GM12878 (cell line): Measurements from ENCODE around the gene HID1. TPM values are rescaled to one million over a fixed set of nuclear protein-coding genes. Genes with fewer than 3 reads are reported as not detected.

Experiments
- ATAC-seq: fragments of 200-7000 bp; cut with Tn5 transposase; 3 replicates; pipeline ENCODE4 v1.9.1; 2020; ENCODE audit warnings: mild to moderate bottlenecking, moderate library complexity
- BruUV-seq: library from RNA; stranded (reverse); fragments of 400-500 nt; replicated peaks from 2 replicates; lab custom pipeline; 2021; lab: Mats Ljungman, UMichigan
- CTCF ChIA-PET: fragments of 300-600 bp; sonication (Branson Sonifier 250); formaldehyde crosslinking; extraction: SDS; loops from one replicate; lab custom pipeline; 2021; ENCODE audit warnings: inconsistent platforms; lab: Yijun Ruan, JAX
- POLR2A ChIA-PET: fragments of 350-600 bp; formaldehyde crosslinking; extraction: SDS; loops from one replicate; lab custom pipeline; 2021; ENCODE audit warnings: inconsistent platforms; lab: Charles Lee
- RAD21 ChIA-PET: fragments of 300-600 bp; sonication (Branson Sonifier 250); formaldehyde crosslinking; loops from one replicate; lab custom pipeline; 2023; ENCODE audit warnings: antibody characterized with exemption; ENCODE audit not compliant: unreplicated experiment; lab: Charles Lee
- SMC1A ChIA-PET: fragments of 300-600 bp; sonication (Branson Sonifier 250); formaldehyde crosslinking; loops from one replicate; lab custom pipeline; 2023; ENCODE audit not compliant: unreplicated experiment, uncharacterized antibody; lab: Charles Lee
- DNase-seq: peaks from one replicate; pipeline ENCODE4 v3.0.0-alpha.2; 2011; ENCODE audit warnings: low read depth, low spot score
- FAIRE-seq: peaks from 3 replicates; lab custom pipeline; 2011; peaks lifted over from hg19 to GRCh38; lab: Jason Lieb, UNC
- H2AFZ ChIP-seq: 2 replicates; pipeline ENCODE4 v1.6.0; 2011; ENCODE audit warnings: low read depth, low read length, control low read depth; ENCODE audit not compliant: control insufficient read depth
- H3K27ac ChIP-seq: 2 replicates; pipeline ENCODE4 v1.5.1; 2011; ENCODE audit warnings: control low read depth; ENCODE audit not compliant: control insufficient read depth, insufficient read depth
- H3K27me3 ChIP-seq, 2 experiments: replicated peaks in 1 of 2; 2 replicates each; pipeline versions ENCODE4 v1.6.0 to v1.6.1; 2011; ENCODE audit warnings: low read length in 1 of 2; ENCODE audit not compliant: control insufficient read depth in 2 of 2, insufficient read depth in 2 of 2
- H3K36me3 ChIP-seq, 2 experiments: 2 replicates each; pipeline ENCODE4 v1.5.1; 2011; ENCODE audit warnings: low read length in 1 of 2; ENCODE audit not compliant: control insufficient read depth in 2 of 2, insufficient read depth in 2 of 2
- H3K4me1 ChIP-seq: 2 replicates; pipeline ENCODE4 v1.6.1; 2011; ENCODE audit warnings: mild to moderate bottlenecking, low read length, moderate library complexity, mixed read lengths; ENCODE audit not compliant: control insufficient read depth, insufficient read depth
- H3K4me2 ChIP-seq: 2 replicates; pipeline ENCODE4 v1.6.0; 2011; ENCODE audit warnings: control low read depth; ENCODE audit not compliant: control insufficient read depth, insufficient read depth
- H3K4me3 ChIP-seq: fragments of 200-600 bp; sonication (generic); 2 replicates; pipeline ENCODE4 v1.5.1; 2016
- H3K79me2 ChIP-seq: 2 replicates; pipeline ENCODE4 v1.6.0; 2011; ENCODE audit warnings: low read length; ENCODE audit not compliant: control insufficient read depth, insufficient read depth
- H3K9ac ChIP-seq: 2 replicates; pipeline ENCODE4 v1.8.0; 2011; ENCODE audit warnings: low read length, control low read depth, mixed read lengths; ENCODE audit not compliant: control insufficient read depth, insufficient read depth
- H3K9me3 ChIP-seq: replicated peaks from 3 replicates; pipeline ENCODE4 v1.5.1; 2011; ENCODE audit warnings: mild to moderate bottlenecking, low read length; ENCODE audit not compliant: control insufficient read depth, insufficient read depth
- H4K20me1 ChIP-seq: 2 replicates; pipeline ENCODE4 v1.6.0; 2011; ENCODE audit not compliant: control insufficient read depth, insufficient read depth
- ATF7 ChIP-seq: fragments of 450-650 bp; IDR thresholded peaks from 2 replicates; pipeline ENCODE4 v1.6.1; 2016; ENCODE audit warnings: low read depth, mild to moderate bottlenecking
- BRCA1 ChIP-seq: IDR thresholded peaks from 2 replicates; pipeline ENCODE4 v1.6.1; 2011; ENCODE audit warnings: low read depth, low read length, improper control_type of control experiment
- GATAD2B ChIP-seq: fragments of 450-650 bp; conservative IDR thresholded peaks from 2 replicates; pipeline ENCODE4 v1.6.1; 2017; ENCODE audit warnings: low read depth, mild to moderate bottlenecking, moderate library complexity
- PKNOX1 ChIP-seq: fragments of 450-650 bp; IDR thresholded peaks from 2 replicates; pipeline ENCODE4 v1.6.1; 2016; ENCODE audit warnings: mild to moderate bottlenecking
- RCOR1 ChIP-seq: conservative IDR thresholded peaks from 2 replicates; pipeline ENCODE4 v1.6.1; 2012; ENCODE audit warnings: low read depth, low read length, improper control_type of control experiment
- SMAD1 ChIP-seq: fragments of 450-650 bp; IDR thresholded peaks from 2 replicates; pipeline ENCODE4 v1.6.1; 2018; ENCODE audit warnings: mild to moderate bottlenecking, low read depth; ENCODE audit not compliant: partially characterized antibody
- ZNF217 ChIP-seq: fragments of 450-650 bp; IDR thresholded peaks from 2 replicates; pipeline ENCODE4 v1.6.1; 2017; ENCODE audit warnings: antibody characterized with exemption, mild to moderate bottlenecking
- ZNF24 ChIP-seq: fragments of 450-650 bp; IDR thresholded peaks from 2 replicates; pipeline ENCODE4 v1.6.1; 2017; ENCODE audit warnings: antibody characterized with exemption, mild to moderate bottlenecking
- ZNF592 ChIP-seq: fragments of 450-650 bp; IDR thresholded peaks from 2 replicates; pipeline ENCODE4 v1.6.1; 2017; ENCODE audit warnings: mild to moderate bottlenecking, moderate library complexity
- WGBS: methylation state at CpG from one replicate; pipeline ENCODE4 v1.1.6; 2016; ENCODE audit warnings: low lambda C conversion rate; ENCODE audit not compliant: insufficient replicate concordance, insufficient coverage; ENCODE audit errors: missing lambda C conversion rate; 5-methylcytosine and 5-hydroxymethylcytosine counted together
- in situ Hi-C: fragments of 300-500 bp; cut with MboI; formaldehyde crosslinking; loops from 9 replicates; pipeline ENCODE4 v1.14.3; 2018; ENCODE audit warnings: mixed read lengths
- intact Hi-C: fragments of 100-400 bp; cut with micrococcal nuclease; formaldehyde crosslinking; loops from one replicate; pipeline ENCODE4 v1.14.2; 2022; ENCODE audit not compliant: unreplicated experiment
- polyA plus RNA-seq, 11 experiments: library from polyadenylated mRNA; depleted of rRNA in 4 of 11; unstranded in 6 of 11; stranded (reverse) in 5 of 11; fragments of >200 nt; fragmentation: Nextera tagmentation in 4 of 11; fragmentation: Illumina TruSeq in 1 of 11; extraction: Ambion mirVana in 4 of 11; extraction: Trizol in 1 of 11; gene quantifications; 1 replicate in 1 of 11; 2 replicates in 10 of 11; pipeline versions ENCODE4 v1.2.1 to v1.2.3, GENCODE V29; 2011 to 2016; ENCODE audit warnings: inconsistent platforms in 2 of 11, missing spikeins in 2 of 11, low read depth in 1 of 11
- total RNA-seq, 4 experiments: library from RNA; depleted of rRNA in 3 of 4; stranded (reverse); fragments of >200 nt in 3 of 4; fragmentation: Illumina TruSeq in 1 of 4; extraction: Trizol in 1 of 4; gene quantifications; 2 replicates each; pipeline versions ENCODE4 v1.2.1 to v1.2.3, GENCODE V29; 2013 to 2021
- TF ChIP-seq, protein P1 (sequence below): fragments of 450-650 bp; formaldehyde crosslinking; IDR thresholded peaks from 2 replicates; pipeline ENCODE4 v1.5.0; 2022; ENCODE audit warnings: mild to moderate bottlenecking, missing genetic modification characterization
- TF ChIP-seq, protein P2 (sequence below): IDR thresholded peaks from 2 replicates; pipeline ENCODE4 v1.6.1; 2011; ENCODE audit warnings: borderline replicate concordance, low read depth, mild to moderate bottlenecking, moderate library complexity, mixed read lengths, low read length; ENCODE audit not compliant: insufficient read depth; ENCODE audit errors: extremely low read length

The HID1 gene
- total and polyA plus RNA-seq, 10 of the 15 experiments (the other 5 are each of a cell fraction or from before 2014, with no cell fraction given) = 0.04 to 0.77 (median 0.32) TPM; not detected in 2

DNA sequence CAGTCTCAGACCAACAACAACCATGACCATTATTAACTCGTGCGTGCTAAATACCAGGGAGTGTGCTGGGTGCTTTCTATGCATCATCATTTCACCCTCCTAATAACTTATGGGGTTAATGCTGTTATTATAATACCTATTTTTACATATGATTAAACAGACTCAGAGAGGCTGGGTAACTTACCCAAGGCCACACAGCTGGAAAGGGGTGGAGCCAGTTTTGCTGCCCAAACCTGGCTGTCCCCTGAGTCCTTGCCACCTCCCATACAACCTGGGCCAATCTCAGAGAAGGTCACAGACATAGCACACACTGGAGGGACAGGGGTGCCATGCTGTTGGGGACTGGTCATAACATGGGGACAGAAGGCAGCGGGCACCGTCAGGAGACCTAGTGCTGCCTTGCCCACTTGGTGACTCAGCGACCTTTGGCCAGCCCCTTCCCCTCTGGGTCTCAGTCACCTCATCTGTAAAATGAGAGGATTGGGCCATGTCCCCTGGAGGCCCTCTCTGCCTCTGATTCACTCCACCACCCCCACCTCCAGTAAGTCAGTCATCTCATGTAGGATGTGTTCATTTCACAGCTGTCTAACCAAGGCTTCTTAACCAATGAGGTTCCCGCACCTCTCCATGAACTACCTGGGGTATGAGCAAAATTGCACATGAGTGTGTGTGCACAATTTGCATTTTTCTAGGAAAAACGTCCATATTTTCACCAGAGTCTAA lies 67.7 kb downstream of the HID1 start:
- no TSS peak for BruUV-seq
- FAIRE-seq (no peak), DNase-seq (no peak), ATAC-seq (no peak)
- in situ Hi-C loops (no loop called here), intact Hi-C loops (no loop called here)
- Histone ChIP-seq H3K4me1 (no peaks in the 10 kb centered on the region), H3K4me3 (no peak overlapping the region), H3K9ac (no peak overlapping the region), H3K27me3 (no peaks in the 10 kb centered on the region; a peak in 2 of 4 replicates), H3K27ac (no peak overlapping the region), H2AFZ (no peak overlapping the region), H3K79me2 (no peaks in the 10 kb centered on the region), H4K20me1 (no peaks in the 10 kb centered on the region), H3K4me2 (no peak overlapping the region), H3K9me3 (no peaks in the 10 kb centered on the region), H3K36me3 (no peaks in the 10 kb centered on the region)
- WGBS = 40% methylated on average over 7 of the region's 7 CpGs
- ChIA-PET RAD21 (interaction anchor here (1.2 kb wide), 1 partner anchor 94 kb away, joined by 3 read pairs; no protein-coding TSS in a partner anchor), POLR2A (no interaction called here), CTCF (interaction anchor here (1.0 kb wide), 1 partner anchor 54 kb away, joined by 3 read pairs; no protein-coding TSS in a partner anchor), SMC1A (no interaction called here)
- TF ChIP-seq SMAD1 = no peak
- TF ChIP-seq ATF7 = no peak
- TF ChIP-seq, protein P1, sequence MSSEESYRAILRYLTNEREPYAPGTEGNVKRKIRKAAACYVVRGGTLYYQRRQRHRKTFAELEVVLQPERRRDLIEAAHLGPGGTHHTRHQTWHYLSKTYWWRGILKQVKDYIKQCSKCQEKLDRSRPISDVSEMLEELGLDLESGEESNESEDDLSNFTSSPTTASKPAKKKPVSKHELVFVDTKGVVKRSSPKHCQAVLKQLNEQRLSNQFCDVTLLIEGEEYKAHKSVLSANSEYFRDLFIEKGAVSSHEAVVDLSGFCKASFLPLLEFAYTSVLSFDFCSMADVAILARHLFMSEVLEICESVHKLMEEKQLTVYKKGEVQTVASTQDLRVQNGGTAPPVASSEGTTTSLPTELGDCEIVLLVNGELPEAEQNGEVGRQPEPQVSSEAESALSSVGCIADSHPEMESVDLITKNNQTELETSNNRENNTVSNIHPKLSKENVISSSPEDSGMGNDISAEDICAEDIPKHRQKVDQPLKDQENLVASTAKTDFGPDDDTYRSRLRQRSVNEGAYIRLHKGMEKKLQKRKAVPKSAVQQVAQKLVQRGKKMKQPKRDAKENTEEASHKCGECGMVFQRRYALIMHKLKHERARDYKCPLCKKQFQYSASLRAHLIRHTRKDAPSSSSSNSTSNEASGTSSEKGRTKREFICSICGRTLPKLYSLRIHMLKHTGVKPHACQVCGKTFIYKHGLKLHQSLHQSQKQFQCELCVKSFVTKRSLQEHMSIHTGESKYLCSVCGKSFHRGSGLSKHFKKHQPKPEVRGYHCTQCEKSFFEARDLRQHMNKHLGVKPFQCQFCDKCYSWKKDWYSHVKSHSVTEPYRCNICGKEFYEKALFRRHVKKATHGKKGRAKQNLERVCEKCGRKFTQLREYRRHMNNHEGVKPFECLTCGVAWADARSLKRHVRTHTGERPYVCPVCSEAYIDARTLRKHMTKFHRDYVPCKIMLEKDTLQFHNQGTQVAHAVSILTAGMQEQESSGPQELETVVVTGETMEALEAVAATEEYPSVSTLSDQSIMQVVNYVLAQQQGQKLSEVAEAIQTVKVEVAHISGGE (CRISPR knock-in tag) = no peak
- no peak for TF ChIP-seq GATAD2B
- TF ChIP-seq RCOR1 = no peak
- TF ChIP-seq, protein P2, sequence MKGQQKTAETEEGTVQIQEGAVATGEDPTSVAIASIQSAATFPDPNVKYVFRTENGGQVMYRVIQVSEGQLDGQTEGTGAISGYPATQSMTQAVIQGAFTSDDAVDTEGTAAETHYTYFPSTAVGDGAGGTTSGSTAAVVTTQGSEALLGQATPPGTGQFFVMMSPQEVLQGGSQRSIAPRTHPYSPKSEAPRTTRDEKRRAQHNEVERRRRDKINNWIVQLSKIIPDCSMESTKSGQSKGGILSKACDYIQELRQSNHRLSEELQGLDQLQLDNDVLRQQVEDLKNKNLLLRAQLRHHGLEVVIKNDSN = no peak
- no peak for TF ChIP-seq BRCA1
- TF ChIP-seq ZNF217 = no peak
- no peak for TF ChIP-seq ZNF592
- TF ChIP-seq ZNF24 = no peak
- TF ChIP-seq PKNOX1 = no peak
